Activated CD4-positive, alpha-beta T cell treated with anti-CD3 and anti-CD28 coated beads for 36 hours (primary cell): Measurements from ENCODE around the gene VPS39. TPM values are rescaled to one million over a fixed set of nuclear protein-coding genes. Genes with fewer than 3 reads are reported as not detected.

ENCODE experiments used
- ATAC-seq: fragments of 200-7000 bp; cut with Tn5 transposase; one replicate; pipeline ENCODE4 v1.10.0; 2021; ENCODE audit warnings: mild to moderate bottlenecking, moderate library complexity
- CTCF ChIA-PET: fragments of 350-600 bp; sonication (Branson Sonifier 250); formaldehyde crosslinking; loops from one replicate; lab custom pipeline; 2021; ENCODE audit warnings: antibody characterized with exemption; lab: Charles Lee
- POLR2A ChIA-PET: fragments of 350-600 bp; sonication (Branson Sonifier 250); formaldehyde crosslinking; loops from one replicate; lab custom pipeline; 2021; ENCODE audit warnings: antibody characterized with exemption, inconsistent platforms; lab: Charles Lee
- DNase-seq: peaks from one replicate; pipeline ENCODE4 v3.0.0-alpha.2; 2020
- H3K27ac Mint-ChIP-seq: one replicate; pipeline ENCODE4 v1.8.0; 2021; ENCODE audit warnings: mixed read lengths
- H3K27me3 Mint-ChIP-seq: one replicate; pipeline ENCODE4 v1.8.0; 2021; ENCODE audit warnings: mixed read lengths
- H3K36me3 Mint-ChIP-seq: one replicate; pipeline ENCODE4 v1.8.0; 2021; ENCODE audit warnings: low read depth, mixed read lengths
- H3K4me1 Mint-ChIP-seq: one replicate; pipeline ENCODE4 v1.8.0; 2021; ENCODE audit warnings: mixed read lengths
- H3K4me3 Mint-ChIP-seq: one replicate; pipeline ENCODE4 v1.8.0; 2021; ENCODE audit warnings: mild to moderate bottlenecking, moderate library complexity, mixed read lengths
- H3K9me3 Mint-ChIP-seq: one replicate; pipeline ENCODE4 v1.8.0; 2021; ENCODE audit warnings: low read depth, mixed read lengths
- intact Hi-C, 2 experiments: fragments of 100-400 bp; cut with DNase I in 1 of 2; cut with micrococcal nuclease in 1 of 2; formaldehyde crosslinking; loops; one replicate each; pipeline versions ENCODE4 v1.14.2 to v1.15.1; 2022 to 2024; cut with DNase I, micrococcal nuclease
- total RNA-seq, 2 experiments: library from RNA; stranded (reverse); gene quantifications; one replicate each; pipeline ENCODE4 v1.2.3, GENCODE V29; 2021

VPS39 gene
- total RNA-seq, 2 experiments from 2014 or later, result 49.5 to 56.2 TPM

DNA sequence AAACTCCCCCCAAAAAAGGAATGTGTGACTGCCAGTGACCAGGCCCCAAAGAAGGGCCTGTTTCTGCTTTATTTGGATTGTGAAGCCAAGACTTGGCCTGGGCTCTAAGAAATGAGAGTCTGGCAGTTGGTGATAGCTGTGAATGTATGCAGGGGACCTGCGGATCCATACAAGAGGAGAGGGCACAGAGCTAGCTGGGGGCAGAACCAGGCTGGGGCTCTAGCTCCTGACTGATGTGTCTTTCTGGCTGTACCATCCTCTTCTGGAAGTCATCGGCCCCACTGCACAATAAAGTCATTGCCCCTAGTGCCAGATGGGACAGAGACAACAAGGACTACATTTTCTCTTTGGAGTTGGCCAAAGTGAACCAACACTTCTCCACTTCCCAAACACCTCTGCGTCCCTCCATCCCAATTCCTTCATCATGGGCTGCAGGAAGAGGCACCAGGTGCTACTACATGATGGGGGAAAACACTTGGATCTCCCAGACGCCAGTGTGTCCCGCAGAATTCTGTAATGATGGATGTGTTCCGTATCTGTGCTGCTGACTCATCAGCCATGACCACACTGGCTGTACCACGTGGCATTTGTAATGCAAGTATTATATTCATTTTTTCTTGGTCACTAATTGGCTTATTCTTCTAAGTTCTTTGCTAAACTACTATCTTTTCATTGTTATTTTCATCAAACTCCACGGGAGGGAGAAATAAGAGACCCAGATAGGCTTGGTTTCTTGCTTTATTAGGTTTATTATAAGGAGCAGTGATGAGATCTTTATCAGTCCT is 49.9 kb downstream of the VPS39 start:
- ChIA-PET POLR2A (no interaction called here), CTCF (no interaction called here)
- Mint-ChIP-seq H3K27ac (peak overlapping the region; percentile 17), H3K36me3 (peaks cover 17% of the 10 kb centered on the region), H3K27me3 (no peaks in the 10 kb centered on the region), H3K4me1 (no peaks in the 10 kb centered on the region), H3K4me3 (no peak overlapping the region), H3K9me3 (no peaks in the 10 kb centered on the region)
- ATAC-seq (no peak), DNase-seq (no peak)
- intact Hi-C loops, result loop anchor here in 1 of 2 experiments (10.0 kb wide), 1 partner anchor 227 kb away; no protein-coding TSS in a partner anchor

GRCh38 chr15:42157381-42157780 is 50.7 kb downstream of the VPS39 start:
- Mint-ChIP-seq H3K4me1 (no peaks in the 10 kb centered on the region), H3K4me3 (no peak overlapping the region), H3K9me3 (no peaks in the 10 kb centered on the region), H3K27me3 (no peaks in the 10 kb centered on the region), H3K36me3 (peaks cover 13% of the 10 kb centered on the region), H3K27ac (no peak overlapping the region)
- ChIA-PET POLR2A (no interaction called here), CTCF (no interaction called here)
- intact Hi-C loops, result loop anchor here in 1 of 2 experiments (10.0 kb wide), 1 partner anchor 227 kb away; no protein-coding TSS in a partner anchor
- ATAC-seq, result no peak
- no peak for DNase-seq

DNA sequence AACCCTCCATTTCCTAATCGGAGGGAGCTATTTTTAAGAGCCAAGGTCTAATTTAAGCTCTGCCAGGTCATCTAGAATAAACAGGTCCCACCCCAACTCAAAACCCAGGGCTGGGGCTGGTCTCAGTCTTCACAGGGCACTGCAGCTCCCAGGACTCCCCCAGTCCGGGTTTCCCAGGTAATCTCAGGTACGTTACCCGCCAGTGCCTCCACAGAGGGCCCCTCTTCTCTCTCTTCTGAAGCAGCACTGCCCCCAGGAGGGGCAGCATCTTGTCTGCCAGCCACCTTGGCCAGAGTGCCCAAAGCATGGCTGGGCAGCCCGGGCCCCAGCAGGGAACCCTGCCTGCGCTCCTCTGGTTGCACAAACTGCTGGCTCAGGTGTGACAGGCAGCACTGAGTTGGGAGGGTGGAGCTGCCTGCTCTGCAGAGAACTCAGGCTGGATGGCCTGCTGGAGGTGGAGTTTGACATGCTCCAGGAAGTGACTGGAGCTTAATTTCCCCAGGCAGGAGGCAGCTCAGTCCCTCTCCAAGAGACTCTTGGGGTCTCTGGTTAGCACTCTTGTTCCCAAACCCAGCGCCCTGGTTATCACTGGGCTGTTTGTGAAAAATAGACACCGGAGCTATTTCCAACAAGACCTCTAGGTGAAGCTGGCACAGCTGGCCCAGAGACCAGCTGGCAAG is 51.7 kb downstream of the VPS39 start, which contains the start of gene PLA2G4F:
TSS of gene PLA2G4F (minus strand) at position 394 of the 680 bp plus-strand sequence. CDS start at position 307, 87 bp downstream.
- ChIA-PET POLR2A (no interaction called here), CTCF (interaction anchor here (0.8 kb wide), 1 partner anchor 39 kb away, joined by 3 read pairs; no protein-coding TSS in a partner anchor)
- intact Hi-C loops, result loop anchor here in 1 of 2 experiments (10.0 kb wide), 1 partner anchor 228 kb away; no protein-coding TSS in a partner anchor
- H3K4me3 Mint-ChIP-seq, result no peak within 1 kb of the TSS
- ATAC-seq (no peak), DNase-seq (no peak)
- H3K9me3 Mint-ChIP-seq, result no peaks in the 10 kb centered on the region
- H3K4me1 Mint-ChIP-seq, result no peaks in the 10 kb centered on the region
- no peak within 1 kb of the TSS for H3K27ac Mint-ChIP-seq
- peaks cover 13% of the 10 kb centered on the region for H3K36me3 Mint-ChIP-seq
- H3K27me3 Mint-ChIP-seq, result no peaks in the 10 kb centered on the region

DNA sequence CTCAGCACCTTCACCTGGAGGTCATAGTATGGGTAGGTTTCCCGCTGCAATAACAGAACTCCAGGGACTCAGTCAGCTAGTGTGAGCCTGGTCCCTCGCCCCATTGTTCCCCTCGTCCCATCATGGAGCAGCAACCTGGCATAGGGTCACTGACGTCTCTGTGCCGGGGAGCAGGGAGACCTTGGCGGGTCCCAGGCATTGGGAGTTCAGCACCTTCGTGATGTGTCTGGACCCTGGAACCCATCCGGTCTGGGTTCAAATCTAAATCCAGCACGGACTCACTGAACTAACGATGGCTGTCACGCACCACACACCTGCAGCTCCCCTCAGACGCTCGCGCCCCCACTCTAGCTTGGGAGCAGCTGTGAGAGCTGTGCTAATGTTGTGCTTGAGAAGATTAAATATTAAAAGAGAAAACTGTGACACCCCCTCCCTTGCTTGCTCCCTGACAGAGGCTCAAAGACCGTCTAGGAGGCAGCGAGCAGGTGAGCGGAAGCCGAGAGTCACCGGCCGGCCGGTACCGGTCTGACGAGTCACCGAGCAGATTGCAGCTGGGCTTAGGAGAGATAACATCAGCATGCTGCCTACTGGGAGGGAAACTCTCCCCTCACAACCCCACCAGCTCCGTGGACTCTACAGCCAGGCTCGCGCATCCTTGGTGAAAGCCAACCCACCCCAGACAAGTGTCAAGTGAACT is 52.4 kb downstream of the VPS39 start:
- no peaks in the 10 kb centered on the region for H3K27me3 Mint-ChIP-seq
- peaks cover 13% of the 10 kb centered on the region for H3K36me3 Mint-ChIP-seq
- intact Hi-C loops, result loop anchor here in 1 of 2 experiments (10.0 kb wide), 1 partner anchor 229 kb away; no protein-coding TSS in a partner anchor
- no peak for ATAC-seq
- no peak overlapping the region for H3K27ac Mint-ChIP-seq
- H3K4me3 Mint-ChIP-seq, result no peak overlapping the region
- ChIA-PET POLR2A (no interaction called here), CTCF (interaction anchor here (0.6 kb wide), 1 partner anchor 617 kb away, joined by 3 read pairs; no protein-coding TSS in a partner anchor)
- no peak for DNase-seq
- no peaks in the 10 kb centered on the region for H3K4me1 Mint-ChIP-seq
- no peaks in the 10 kb centered on the region for H3K9me3 Mint-ChIP-seq

- intact Hi-C loops, result loop anchor here in 1 of 2 experiments (10.0 kb wide), 1 partner anchor 230 kb away; no protein-coding TSS in a partner anchor
- no peak overlapping the region for H3K27ac Mint-ChIP-seq
- H3K9me3 Mint-ChIP-seq, result no peaks in the 10 kb centered on the region
- DNase-seq (no peak), ATAC-seq (no peak)
- no peak overlapping the region for H3K4me3 Mint-ChIP-seq
- no peaks in the 10 kb centered on the region for H3K4me1 Mint-ChIP-seq
- H3K36me3 Mint-ChIP-seq, result peaks cover 12% of the 10 kb centered on the region
- no peaks in the 10 kb centered on the region for H3K27me3 Mint-ChIP-seq
- ChIA-PET CTCF (no interaction called here), POLR2A (no interaction called here)
Observed at GRCh38 chr15:42154956-42155355, 53.1 kb downstream of the VPS39 start.

DNA sequence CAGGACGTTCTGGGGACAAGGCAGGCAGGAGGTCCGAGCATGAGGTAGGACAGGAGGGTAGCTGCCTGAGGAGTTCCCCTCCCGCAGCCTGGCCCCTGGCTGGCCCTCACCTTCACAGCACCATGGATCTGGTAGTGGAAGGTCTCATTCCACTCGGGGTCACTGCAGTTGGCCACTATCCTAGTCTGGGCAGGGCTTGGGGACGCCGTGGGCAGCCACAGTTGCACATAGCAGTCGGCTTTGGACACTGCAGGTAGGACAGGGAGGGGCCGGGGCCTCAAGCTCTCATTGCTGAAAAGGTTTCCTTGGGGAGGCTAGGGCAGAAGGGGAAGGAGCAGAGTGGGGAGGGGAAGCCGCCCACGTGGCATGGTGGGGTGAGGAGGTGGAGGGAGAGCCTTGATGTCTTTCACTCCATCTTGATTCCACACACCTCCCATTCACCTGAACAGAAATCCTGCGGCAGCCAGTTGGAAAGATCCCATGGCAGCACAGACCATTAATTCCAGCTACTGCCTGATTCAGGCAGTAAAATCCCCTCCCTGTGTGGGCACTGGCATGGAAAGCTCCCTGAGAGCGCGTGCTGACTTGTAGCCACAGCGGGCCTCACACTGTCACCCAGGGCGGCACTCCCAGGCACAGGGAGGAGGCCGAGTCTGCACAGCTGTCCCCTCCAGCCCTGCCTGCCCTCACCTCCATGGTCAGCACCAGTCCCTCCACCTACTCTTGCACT is 53.7 kb downstream of the VPS39 start:
- POLR2A ChIA-PET, result no interaction called here
- intact Hi-C loops, result loop anchor here in 1 of 2 experiments (10.0 kb wide), 1 partner anchor 230 kb away; no protein-coding TSS in a partner anchor
- CTCF ChIA-PET, result interaction anchor here (0.7 to 0.8 kb wide), 2 partner anchors 17 to 231 kb away, joined by 3 to 4 read pairs; no protein-coding TSS in a partner anchor
- Mint-ChIP-seq H3K27me3 (no peaks in the 10 kb centered on the region), H3K36me3 (peaks cover 6% of the 10 kb centered on the region), H3K27ac (no peak overlapping the region), H3K9me3 (no peaks in the 10 kb centered on the region), H3K4me1 (no peaks in the 10 kb centered on the region), H3K4me3 (no peak overlapping the region)
- ATAC-seq, result no peak
- DNase-seq, result no peak

DNA sequence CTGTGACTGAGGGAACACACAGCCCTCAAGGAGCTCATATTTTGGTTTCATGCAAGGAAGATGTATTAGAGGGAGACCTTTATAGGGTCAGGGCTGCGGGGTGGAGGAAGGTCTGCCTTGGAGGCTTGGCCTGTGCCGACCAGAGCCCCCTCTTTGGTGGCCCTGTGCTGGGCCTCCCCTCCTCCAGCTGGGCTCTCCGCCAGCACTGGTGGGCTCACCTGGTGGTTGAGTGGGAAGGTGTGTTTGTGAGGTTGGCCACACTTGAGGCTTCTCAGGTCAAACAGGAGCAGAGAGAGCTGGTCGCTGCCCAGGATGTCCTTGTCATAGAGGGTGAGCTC is 54.3 kb downstream of the VPS39 start:
- ATAC-seq, result no peak

GRCh38 chr15:42152921-42153698 is 55.0 kb downstream of the VPS39 start:
- POLR2A ChIA-PET, result no interaction called here
- intact Hi-C loops, result loop anchor here in 1 of 2 experiments (10.0 kb wide), 1 partner anchor 232 kb away; no protein-coding TSS in a partner anchor

More for the DNA sequence above, 54.3 kb downstream of the VPS39 start:
- Mint-ChIP-seq H3K27ac (no peak overlapping the region), H3K9me3 (no peaks in the 10 kb centered on the region), H3K27me3 (no peaks in the 10 kb centered on the region), H3K4me3 (no peak overlapping the region), H3K4me1 (no peaks in the 10 kb centered on the region), H3K36me3 (peaks cover 4% of the 10 kb centered on the region)
- ChIA-PET POLR2A (no interaction called here), CTCF (interaction anchor here (0.7 to 0.8 kb wide), 3 partner anchors 11 to 231 kb away, joined by 3 to 4 read pairs (median 3); no protein-coding TSS in a partner anchor)
- intact Hi-C loops, result loop anchor here in 1 of 2 experiments (10.0 kb wide), 1 partner anchor 231 kb away; no protein-coding TSS in a partner anchor
- DNase-seq, result no peak

DNA sequence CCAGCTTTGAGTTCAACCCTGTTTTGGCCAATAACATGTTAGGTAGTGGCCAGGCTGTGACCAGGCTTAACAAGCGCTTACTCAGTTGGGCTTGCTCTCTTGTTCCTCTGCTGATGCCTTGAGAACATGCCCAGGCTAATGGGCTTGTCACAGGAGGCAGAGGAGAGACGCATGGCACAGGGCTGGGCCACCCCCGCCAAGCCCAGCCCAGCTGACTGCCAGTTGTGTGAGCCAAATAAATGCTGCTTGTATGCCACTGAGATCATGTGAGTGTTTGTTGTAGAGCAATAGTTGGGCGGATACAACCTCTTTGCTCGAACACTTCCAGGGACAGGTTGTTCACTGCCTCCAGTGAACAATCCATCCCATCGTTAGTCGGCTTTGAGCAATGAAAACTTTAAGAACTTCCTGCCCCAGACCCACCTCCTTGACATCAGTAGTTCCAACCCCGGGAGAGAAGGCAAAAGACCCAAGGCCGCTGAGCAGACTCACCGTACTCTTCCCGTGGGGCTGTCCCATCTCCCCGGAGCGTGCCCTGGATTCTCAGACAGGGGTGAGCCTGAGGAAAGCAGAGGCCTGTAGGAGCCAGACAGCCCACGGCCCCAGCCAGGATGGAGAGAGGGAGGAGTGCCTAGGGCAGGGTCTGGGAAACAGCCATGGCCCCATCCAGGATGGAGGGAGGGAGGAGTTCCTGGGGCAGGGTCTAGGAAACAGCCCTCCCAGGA is 55.7 kb downstream of the VPS39 start:
- ChIA-PET POLR2A (no interaction called here), CTCF (interaction anchor here (0.6 kb wide), 1 partner anchor 775 kb away, joined by 3 read pairs; no protein-coding TSS in a partner anchor)
- H3K9me3 Mint-ChIP-seq, result no peaks in the 10 kb centered on the region
- no peaks in the 10 kb centered on the region for H3K4me1 Mint-ChIP-seq
- H3K27ac Mint-ChIP-seq, result no peak overlapping the region
- DNase-seq, result no peak
- H3K36me3 Mint-ChIP-seq, result no peaks in the 10 kb centered on the region
- H3K4me3 Mint-ChIP-seq, result no peak overlapping the region
- ATAC-seq, result no peak
- intact Hi-C loops, result loop anchor here in 1 of 2 experiments (10.0 kb wide), 1 partner anchor 232 kb away; no protein-coding TSS in a partner anchor
- no peaks in the 10 kb centered on the region for H3K27me3 Mint-ChIP-seq

More at GRCh38 chr15:42152921-42153698, 55.0 kb downstream of the VPS39 start:
- ATAC-seq, result no peak
- Mint-ChIP-seq H3K27ac (no peak overlapping the region), H3K4me3 (no peak overlapping the region), H3K4me1 (no peaks in the 10 kb centered on the region), H3K36me3 (no peaks in the 10 kb centered on the region), H3K9me3 (no peaks in the 10 kb centered on the region), H3K27me3 (no peaks in the 10 kb centered on the region)
- CTCF ChIA-PET, result interaction anchor here (0.8 kb wide), 2 partner anchors 12 to 232 kb away, joined by 3 to 4 read pairs; no protein-coding TSS in a partner anchor
- no peak for DNase-seq
